ENCODE measurements around the gene FCGBP.

- no peak for TF ChIP-seq CTCF (IDR thresholded peaks at IDR 0.05; ENCODE audit: insufficient read depth, low read depth, low read length)
- TF ChIP-seq EZH2 (IDR thresholded peaks at IDR 0.05; ENCODE audit: insufficient read depth, low read length): no peak
Observed at GRCh38 chr19:39924389-39924788, 10.0 kb downstream of the FCGBP start.
